B cell (primary cell): ENCODE data around the gene EHHADH. TPM values are rescaled to one million over a fixed set of nuclear protein-coding genes. Genes with fewer than 3 reads are reported as not detected.

Experiments
- ATAC-seq: fragments of 200-7000 bp; cut with Tn5 transposase; one replicate; pipeline ENCODE4 v1.10.0; 2021; ENCODE audit warnings: low read depth, mild to moderate bottlenecking, moderate number of reproducible peaks, moderate library complexity
- CTCF ChIA-PET: fragments of 350-600 bp; sonication (Branson Sonifier 250); formaldehyde crosslinking; loops from one replicate; lab custom pipeline; 2021; ENCODE audit warnings: antibody characterized with exemption, inconsistent platforms; lab: Charles Lee
- POLR2A ChIA-PET: fragments of 350-600 bp; sonication (Branson Sonifier 250); formaldehyde crosslinking; loops from one replicate; lab custom pipeline; 2021; ENCODE audit warnings: antibody characterized with exemption; lab: Charles Lee
- DNase-seq: peaks from one replicate; pipeline ENCODE4 v3.0.0; 2013
- H2AFZ ChIP-seq: 2 replicates; pipeline ENCODE4 v1.6.1; 2012; ENCODE audit warnings: mild to moderate bottlenecking, low read depth, low read length; ENCODE audit not compliant: insufficient read depth, poor library complexity, severe bottlenecking
- H3K27ac ChIP-seq, 2 donors: 1 replicate in 1 of 2; 2 replicates in 1 of 2; pipeline ENCODE4 v1.5.1; 2012 to 2013; ENCODE audit warnings: low read length in 2 of 2, mild to moderate bottlenecking in 2 of 2, moderate library complexity in 1 of 2
- H3K27me3 ChIP-seq, 4 experiments: fragments of 200-600 bp in 1 of 4; sonication (generic) in 1 of 4; replicated peaks in 1 of 4; 1 replicate in 2 of 4; 2 replicates in 2 of 4; pipeline versions ENCODE4 v1.6.1 to v1.7.0; 2013 to 2016; ENCODE audit warnings: low read length in 3 of 4, mild to moderate bottlenecking in 2 of 4, mixed read lengths in 1 of 4, moderate library complexity in 1 of 4; ENCODE audit not compliant: insufficient read depth in 4 of 4, control insufficient read depth in 3 of 4; ENCODE audit errors: control extremely low read depth in 1 of 4
- H3K36me3 ChIP-seq, 2 experiments: replicated peaks in 1 of 2; 1 replicate in 1 of 2; 2 replicates in 1 of 2; pipeline versions ENCODE4 v1.6.1 to v1.7.1; 2013; ENCODE audit warnings: low read length in 1 of 2; ENCODE audit not compliant: insufficient read depth in 2 of 2, control insufficient read depth in 1 of 2; ENCODE audit errors: control extremely low read depth in 1 of 2, extremely low read depth in 1 of 2
- H3K4me1 ChIP-seq, 2 donors: fragments of 200-600 bp in 1 of 2; sonication (generic) in 1 of 2; 1 replicate in 1 of 2; 2 replicates in 1 of 2; pipeline versions ENCODE4 v1.5.1 to v1.6.1; 2013 to 2017; ENCODE audit warnings: low read length in 2 of 2; ENCODE audit not compliant: control insufficient read depth in 2 of 2, insufficient read depth in 2 of 2
- H3K4me2 ChIP-seq: replicated peaks from 2 replicates; pipeline ENCODE3; 2012; ENCODE audit warnings: mild to moderate bottlenecking, low read depth, low read length; ENCODE audit not compliant: poor library complexity, severe bottlenecking
- H3K4me3 ChIP-seq, 5 experiments: fragments of 200-600 bp in 1 of 5; sonication (generic) in 1 of 5; 1 replicate in 3 of 5; 2 replicates in 2 of 5; pipeline versions ENCODE4 v1.5.1 to v1.7.0; 2011 to 2016; ENCODE audit warnings: low read length in 4 of 5, mild to moderate bottlenecking in 4 of 5, low read depth in 2 of 5, control low read depth in 1 of 5, moderate library complexity in 1 of 5; ENCODE audit not compliant: insufficient read depth in 1 of 5; ENCODE audit errors: control extremely low read depth in 1 of 5, extremely low read depth in 1 of 5
- H3K79me2 ChIP-seq: fragments of 200-600 bp; sonication (generic); one replicate; pipeline ENCODE4 v1.6.0; 2016; ENCODE audit warnings: low read length; ENCODE audit not compliant: control insufficient read depth, insufficient read depth
- H3K9ac ChIP-seq: fragments of 200-600 bp; sonication (generic); 2 replicates; pipeline ENCODE4 v1.6.1; 2017; ENCODE audit warnings: mild to moderate bottlenecking, low read length, moderate library complexity
- H3K9me3 ChIP-seq, 3 donors: one replicate each; pipeline versions ENCODE4 v1.6.1 to v1.7.1; 2013; ENCODE audit warnings: low read length in 2 of 3; ENCODE audit not compliant: control insufficient read depth in 2 of 3, insufficient read depth in 1 of 3; ENCODE audit errors: control extremely low read depth in 1 of 3
- H4K20me1 ChIP-seq: 2 replicates; pipeline ENCODE4 v1.6.0; 2012; ENCODE audit warnings: mild to moderate bottlenecking, low read length; ENCODE audit not compliant: insufficient read depth, control insufficient read depth, poor library complexity, severe bottlenecking
- H3K27ac Mint-ChIP-seq: one replicate; pipeline ENCODE4 v1.8.0; 2021; ENCODE audit warnings: mixed read lengths
- H3K27me3 Mint-ChIP-seq: one replicate; pipeline ENCODE4 v1.8.0; 2021; ENCODE audit warnings: mixed read lengths
- H3K4me1 Mint-ChIP-seq: one replicate; pipeline ENCODE4 v1.8.0; 2021; ENCODE audit warnings: mixed read lengths
- H3K4me3 Mint-ChIP-seq: one replicate; pipeline ENCODE4 v1.8.0; 2021; ENCODE audit warnings: mixed read lengths
- H3K9me3 Mint-ChIP-seq: one replicate; pipeline ENCODE4 v1.8.0; 2022; ENCODE audit warnings: mixed read lengths; ENCODE audit not compliant: insufficient read depth
- CTCF ChIP-seq: fragments of 200-600 bp; IDR thresholded peaks from one replicate; pipeline ENCODE4 v1.8.0; 2022; ENCODE audit warnings: antibody characterized with exemption, mild to moderate bottlenecking
- EZH2 ChIP-seq: IDR thresholded peaks from 2 replicates; pipeline ENCODE4 v1.6.1; 2012; ENCODE audit warnings: borderline replicate concordance, low read depth, mild to moderate bottlenecking, moderate library complexity, low read length; ENCODE audit not compliant: insufficient read depth, poor library complexity, severe bottlenecking
- WGBS: methylation state at CpG from one replicate; pipeline ENCODE4 v1.1.5; 2013; ENCODE audit warnings: missing lambda C conversion rate; ENCODE audit not compliant: insufficient coverage; 5-methylcytosine and 5-hydroxymethylcytosine counted together
- intact Hi-C: fragments of 100-400 bp; cut with micrococcal nuclease; formaldehyde crosslinking; loops from one replicate; pipeline ENCODE4 v1.10.0; 2022
- polyA plus RNA-seq: library from polyadenylated mRNA; depleted of rRNA; stranded (reverse); fragments of >200 nt; gene quantifications from 2 replicates; pipeline ENCODE4 v1.2.3, GENCODE V29; 2012
- total RNA-seq, 2 donors: library from RNA; stranded (reverse); fragments of 120-200 nt in 1 of 2; gene quantifications; 1 replicate in 1 of 2; 2 replicates in 1 of 2; pipeline versions ENCODE4 v1.2.3 to v1.2.4, GENCODE V29; 2013 to 2022

Gene EHHADH
- total and polyA plus RNA-seq, 2 donors (not counting 1 experiment from before 2014, with no cell fraction given), result 0.30 to 1.4 TPM

GRCh38 chr3:185207481-185207880, 46.4 kb downstream of the EHHADH start:
- H4K20me1 ChIP-seq, result no peaks in the 10 kb centered on the region
- H3K9ac ChIP-seq, result no peak overlapping the region
- peaks cover 15% of the 10 kb centered on the region for H3K4me1 Mint-ChIP-seq
- no peak overlapping the region for H3K4me2 ChIP-seq
- H3K4me3 Mint-ChIP-seq, result no peak overlapping the region
- intact Hi-C loops, result no loop called here
- no peaks in the 10 kb centered on the region for H3K9me3 ChIP-seq
- TF ChIP-seq CTCF (no peak), EZH2 (no peak)
- ATAC-seq, result no peak
- no peak overlapping the region for H2AFZ ChIP-seq
- H3K9me3 Mint-ChIP-seq, result no peaks in the 10 kb centered on the region
- no peak overlapping the region for H3K27ac ChIP-seq
- POLR2A ChIA-PET, result no interaction called here
- no peaks in the 10 kb centered on the region for H3K36me3 ChIP-seq
- H3K4me3 ChIP-seq, result no peak overlapping the region
- H3K27ac Mint-ChIP-seq, result no peak overlapping the region
- H3K79me2 ChIP-seq, result no peaks in the 10 kb centered on the region
- H3K27me3 Mint-ChIP-seq, result no peaks in the 10 kb centered on the region
- no peaks in the 10 kb centered on the region for H3K4me1 ChIP-seq
- 70% methylated on average over 1 of the region's 2 CpGs for WGBS
- DNase-seq, result no peak
- CTCF ChIA-PET, result no interaction called here
- no peaks in the 10 kb centered on the region for H3K27me3 ChIP-seq

DNA sequence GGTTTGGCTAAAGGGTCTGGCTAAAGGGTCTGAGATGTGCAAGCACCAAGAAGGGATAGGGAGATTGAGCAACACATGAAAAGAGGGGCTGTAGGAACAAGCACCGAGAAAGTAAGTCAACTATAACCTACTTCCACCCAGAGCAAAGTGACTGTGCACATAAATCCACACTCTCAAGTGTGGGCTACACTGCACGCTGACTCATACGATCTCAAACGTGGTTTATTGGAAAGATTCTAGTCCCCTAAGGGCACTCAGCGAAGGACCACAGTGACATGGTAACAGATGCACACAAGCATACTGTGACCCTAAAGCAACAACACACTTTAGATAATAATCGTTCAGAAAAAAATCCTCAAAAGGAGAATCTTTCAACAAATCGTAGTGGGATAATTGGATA, 48.0 kb downstream of the EHHADH start:
- peaks cover 15% of the 10 kb centered on the region for H3K4me1 Mint-ChIP-seq
- intact Hi-C loops, result no loop called here
- Histone ChIP-seq H3K9ac (no peak overlapping the region), H3K27ac (no peak overlapping the region), H3K4me3 (no peak overlapping the region), H3K79me2 (no peaks in the 10 kb centered on the region), H3K9me3 (no peaks in the 10 kb centered on the region), H4K20me1 (no peaks in the 10 kb centered on the region), H3K4me1 (no peaks in the 10 kb centered on the region), H3K4me2 (no peak overlapping the region), H3K27me3 (no peaks in the 10 kb centered on the region), H3K36me3 (no peaks in the 10 kb centered on the region), H2AFZ (no peak overlapping the region)
- 97% methylated on average over 4 of the region's 7 CpGs for WGBS
- ChIA-PET CTCF (no interaction called here), POLR2A (no interaction called here)
- no peaks in the 10 kb centered on the region for H3K27me3 Mint-ChIP-seq
- no peak for TF ChIP-seq CTCF
- TF ChIP-seq EZH2, result no peak
- H3K4me3 Mint-ChIP-seq, result no peak overlapping the region
- H3K9me3 Mint-ChIP-seq, result no peaks in the 10 kb centered on the region
- no peak overlapping the region for H3K27ac Mint-ChIP-seq
- DNase-seq (no peak), ATAC-seq (no peak)
